ENCODE measurements around the gene PDIA2.

The PDIA2 gene, protein sequence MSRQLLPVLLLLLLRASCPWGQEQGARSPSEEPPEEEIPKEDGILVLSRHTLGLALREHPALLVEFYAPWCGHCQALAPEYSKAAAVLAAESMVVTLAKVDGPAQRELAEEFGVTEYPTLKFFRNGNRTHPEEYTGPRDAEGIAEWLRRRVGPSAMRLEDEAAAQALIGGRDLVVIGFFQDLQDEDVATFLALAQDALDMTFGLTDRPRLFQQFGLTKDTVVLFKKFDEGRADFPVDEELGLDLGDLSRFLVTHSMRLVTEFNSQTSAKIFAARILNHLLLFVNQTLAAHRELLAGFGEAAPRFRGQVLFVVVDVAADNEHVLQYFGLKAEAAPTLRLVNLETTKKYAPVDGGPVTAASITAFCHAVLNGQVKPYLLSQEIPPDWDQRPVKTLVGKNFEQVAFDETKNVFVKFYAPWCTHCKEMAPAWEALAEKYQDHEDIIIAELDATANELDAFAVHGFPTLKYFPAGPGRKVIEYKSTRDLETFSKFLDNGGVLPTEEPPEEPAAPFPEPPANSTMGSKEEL

DNA sequence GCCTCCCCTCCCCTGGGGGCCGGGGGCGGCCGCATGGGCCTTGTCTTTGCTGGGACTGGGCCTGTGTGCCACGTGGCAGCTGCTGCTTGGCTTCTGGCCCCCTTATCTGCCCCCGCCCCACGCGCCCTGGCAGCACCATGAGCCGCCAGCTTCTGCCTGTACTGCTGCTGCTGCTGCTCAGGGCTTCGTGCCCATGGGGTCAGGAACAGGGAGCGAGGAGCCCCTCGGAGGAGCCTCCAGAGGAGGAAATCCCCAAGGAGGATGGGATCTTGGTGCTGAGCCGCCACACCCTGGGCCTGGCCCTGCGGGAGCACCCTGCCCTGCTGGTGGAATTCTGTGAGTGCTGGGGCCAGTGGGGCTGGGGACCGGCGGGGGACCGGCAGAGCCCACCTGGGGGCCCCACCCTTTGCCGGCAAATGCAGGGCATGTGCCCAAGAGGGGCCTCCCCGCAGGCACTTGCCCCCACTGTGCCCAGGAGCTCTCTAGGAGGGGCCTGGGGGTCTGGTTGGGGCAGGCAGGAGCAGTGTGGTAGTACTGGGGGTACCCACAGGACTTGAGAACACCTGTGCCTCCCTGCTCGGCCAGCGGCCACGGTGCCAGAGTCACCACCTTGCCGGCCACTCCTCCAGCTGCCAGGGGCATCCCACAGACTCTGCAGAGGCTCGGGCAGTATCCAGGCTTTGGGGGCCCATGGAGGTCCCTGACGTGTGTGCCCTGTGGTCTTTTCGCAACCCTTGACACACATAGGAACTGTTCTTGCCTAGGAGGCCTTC lies at the start of gene PDIA2:
Gene PDIA2, plus strand, starts transcription at position 132 of the 773 bp plus-strand sequence. Its CDS starts 6 bp downstream, at position 138.
- TF ChIP-seq, protein P1, sequence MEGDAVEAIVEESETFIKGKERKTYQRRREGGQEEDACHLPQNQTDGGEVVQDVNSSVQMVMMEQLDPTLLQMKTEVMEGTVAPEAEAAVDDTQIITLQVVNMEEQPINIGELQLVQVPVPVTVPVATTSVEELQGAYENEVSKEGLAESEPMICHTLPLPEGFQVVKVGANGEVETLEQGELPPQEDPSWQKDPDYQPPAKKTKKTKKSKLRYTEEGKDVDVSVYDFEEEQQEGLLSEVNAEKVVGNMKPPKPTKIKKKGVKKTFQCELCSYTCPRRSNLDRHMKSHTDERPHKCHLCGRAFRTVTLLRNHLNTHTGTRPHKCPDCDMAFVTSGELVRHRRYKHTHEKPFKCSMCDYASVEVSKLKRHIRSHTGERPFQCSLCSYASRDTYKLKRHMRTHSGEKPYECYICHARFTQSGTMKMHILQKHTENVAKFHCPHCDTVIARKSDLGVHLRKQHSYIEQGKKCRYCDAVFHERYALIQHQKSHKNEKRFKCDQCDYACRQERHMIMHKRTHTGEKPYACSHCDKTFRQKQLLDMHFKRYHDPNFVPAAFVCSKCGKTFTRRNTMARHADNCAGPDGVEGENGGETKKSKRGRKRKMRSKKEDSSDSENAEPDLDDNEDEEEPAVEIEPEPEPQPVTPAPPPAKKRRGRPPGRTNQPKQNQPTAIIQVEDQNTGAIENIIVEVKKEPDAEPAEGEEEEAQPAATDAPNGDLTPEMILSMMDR (IDR thresholded peaks at IDR 0.05; ENCODE audit: borderline replicate concordance, insufficient read depth, low read depth, low read length): no peak
- no peak within 1 kb of the TSS for H3K4me3 ChIP-seq (ENCODE audit: low read depth, low read length)

DNA sequence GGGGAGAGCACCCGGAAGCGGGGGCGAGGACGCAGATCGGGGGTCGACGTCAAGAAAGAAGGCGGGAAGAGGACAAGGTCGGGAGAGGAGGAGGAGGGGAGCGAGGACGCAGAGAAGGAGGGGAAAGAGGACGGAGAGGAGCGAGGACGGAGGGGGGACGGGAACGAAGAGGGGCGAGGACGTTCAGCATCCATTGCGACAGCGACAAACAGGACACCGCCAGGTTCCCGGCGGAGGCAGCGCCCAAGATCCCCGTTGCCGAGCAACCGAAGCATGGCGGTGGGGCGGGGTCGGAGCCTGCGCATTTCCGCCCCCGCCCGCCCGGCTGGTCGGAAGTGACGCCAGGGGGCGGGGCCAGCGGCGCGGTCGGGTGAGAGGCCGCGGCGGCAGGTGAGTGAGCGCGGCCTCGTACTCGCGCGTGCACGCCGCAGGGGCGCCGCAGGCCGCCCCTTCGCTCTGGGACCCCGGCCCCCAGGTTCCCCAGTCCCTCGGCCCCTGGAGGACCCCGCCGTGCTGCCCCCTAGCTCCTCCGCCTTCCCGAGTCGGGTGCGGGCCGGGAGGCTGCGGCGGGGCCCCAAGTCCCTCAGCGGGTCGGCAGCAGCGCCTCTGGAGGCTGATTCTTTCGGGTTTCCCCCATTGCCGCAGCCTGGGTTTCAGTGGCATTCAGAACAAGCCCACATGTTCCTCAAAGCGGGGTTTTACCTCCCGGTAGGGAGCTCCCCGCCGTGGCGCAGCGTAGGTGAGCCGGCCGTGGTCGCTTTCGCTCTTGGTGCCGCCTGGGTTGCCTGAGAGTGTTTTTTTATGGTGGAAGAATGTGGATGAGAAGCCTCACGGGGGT lies 48.3 kb upstream of the PDIA2 start, which contains the start of gene FAM234A:
Gene FAM234A, plus strand, starts transcription at position 354 of the 838 bp plus-strand sequence. CDS start 19,593 bp downstream, outside the sequence.
- TF ChIP-seq, protein P1 (IDR thresholded peaks at IDR 0.05; ENCODE audit: borderline replicate concordance, insufficient read depth, low read depth, low read length): peak; percentile 66
- H3K4me3 ChIP-seq (ENCODE audit: low read depth, low read length): peak within 1 kb of the TSS; percentile 93

DNA sequence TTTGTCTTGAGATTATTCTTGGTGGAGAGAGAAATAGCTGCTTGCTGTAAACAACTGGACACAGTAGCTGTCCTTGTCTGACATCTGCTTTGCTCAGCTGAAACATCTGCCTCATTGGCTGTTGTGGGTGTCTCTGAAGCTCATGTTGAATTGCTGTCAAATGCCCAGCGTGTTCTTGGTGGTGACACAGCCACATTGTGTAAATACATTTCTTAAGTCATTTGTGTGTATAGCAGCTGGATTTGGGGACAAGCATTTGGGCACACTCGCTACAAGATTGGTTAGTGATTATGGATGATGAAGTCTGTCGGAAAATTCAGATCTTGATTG lies 43.1 kb upstream of the PDIA2 start:
- TF ChIP-seq, protein P1 (IDR thresholded peaks at IDR 0.05; ENCODE audit: borderline replicate concordance, insufficient read depth, low read depth, low read length): no peak
- H3K4me3 ChIP-seq (ENCODE audit: low read depth, low read length): no peak overlapping the region

DNA sequence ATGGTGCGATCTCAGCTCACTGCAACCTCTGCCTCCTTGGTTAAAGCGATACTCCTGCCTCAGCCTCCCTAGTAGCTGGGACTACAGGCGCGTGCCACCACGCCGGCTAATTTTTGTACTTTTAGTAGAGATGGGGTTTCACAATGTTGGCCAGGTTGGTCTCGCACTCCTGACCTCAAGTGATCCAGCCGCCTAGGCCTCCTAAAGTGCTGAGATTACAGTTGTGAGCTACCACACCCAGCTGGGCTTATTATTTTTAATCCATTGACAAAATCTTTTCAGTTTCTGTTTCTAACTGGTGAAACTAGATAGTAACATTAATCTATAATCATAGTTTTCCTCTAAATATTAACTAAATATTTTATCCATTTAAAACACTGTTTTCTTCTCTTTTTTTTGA lies 42.4 kb upstream of the PDIA2 start:
- TF ChIP-seq, protein P1 (IDR thresholded peaks at IDR 0.05; ENCODE audit: borderline replicate concordance, insufficient read depth, low read depth, low read length): no peak
- H3K4me3 ChIP-seq (ENCODE audit: low read depth, low read length): no peak overlapping the region

DNA sequence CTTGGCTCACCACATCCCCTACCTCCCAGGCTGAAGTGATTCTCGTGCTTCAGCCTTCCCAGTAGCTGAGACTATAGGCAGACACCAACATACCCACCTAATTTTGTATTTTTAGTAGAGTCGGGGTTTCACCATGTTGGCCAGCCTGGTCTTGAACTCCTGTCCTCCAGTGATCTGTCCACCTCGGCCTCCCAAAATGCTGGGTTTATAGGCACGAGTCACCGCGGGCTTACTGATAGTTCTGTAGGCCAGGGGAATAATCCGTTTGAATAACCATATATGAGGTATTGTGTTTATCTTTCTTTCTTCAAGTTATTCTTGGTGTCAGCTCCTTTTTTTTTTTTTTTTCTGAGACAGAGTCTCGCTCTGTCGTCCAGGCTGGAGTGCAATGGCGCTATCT lies 40.7 kb upstream of the PDIA2 start:
- H3K4me3 ChIP-seq (ENCODE audit: low read depth, low read length): no peak overlapping the region
- TF ChIP-seq, protein P1 (IDR thresholded peaks at IDR 0.05; ENCODE audit: borderline replicate concordance, insufficient read depth, low read depth, low read length): no peak

DNA sequence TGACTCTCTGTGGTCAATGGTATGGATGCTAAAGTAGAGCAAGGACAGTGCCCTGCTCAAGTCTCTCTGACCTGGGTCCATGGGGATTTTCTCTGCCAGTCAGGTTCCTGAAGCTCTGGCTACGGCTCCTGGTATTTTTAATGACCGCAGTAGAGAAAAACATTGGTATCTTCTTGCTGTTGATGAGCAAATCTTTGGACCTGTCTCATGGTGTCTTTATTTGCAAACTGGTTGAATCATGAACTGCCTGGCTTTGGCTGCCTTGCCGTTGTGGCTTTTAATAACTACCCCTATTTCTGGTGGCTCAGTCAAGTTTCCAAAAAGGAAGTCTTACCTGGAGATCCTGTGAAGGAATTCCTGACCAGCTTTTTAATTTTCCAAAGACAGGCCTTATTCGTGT lies 39.6 kb upstream of the PDIA2 start:
- TF ChIP-seq, protein P1 (IDR thresholded peaks at IDR 0.05; ENCODE audit: borderline replicate concordance, insufficient read depth, low read depth, low read length): no peak

More for the DNA sequence above, 39.6 kb upstream of the PDIA2 start:
- H3K4me3 ChIP-seq (ENCODE audit: low read depth, low read length): no peak overlapping the region

Measured in GM12875 (cell line).